GM12878 (cell line): ENCODE results near the gene DCST1.

Experiments used
- DPF2 ChIP-seq: fragments of 450-650 bp; IDR thresholded peaks from 2 replicates; pipeline ENCODE4 v1.6.1; 2017; ENCODE audit warnings: mild to moderate bottlenecking
- EGR1 ChIP-seq, 2 experiments: IDR thresholded peaks; 1 replicate in 1 of 2; 2 replicates in 1 of 2; pipeline ENCODE4 v1.6.1; 2011 to 2012; ENCODE audit warnings: low read depth in 2 of 2, low read length in 2 of 2, borderline replicate concordance in 1 of 2, mild to moderate bottlenecking in 1 of 2, moderate library complexity in 1 of 2
- FOS ChIP-seq: IDR thresholded peaks from 3 replicates; pipeline ENCODE4 v1.6.1; 2011; ENCODE audit warnings: borderline replicate concordance; ENCODE audit not compliant: insufficient read length; ENCODE audit errors: extremely low read depth
- RAD21 ChIP-seq: IDR thresholded peaks from 2 replicates; pipeline ENCODE4 v1.6.1; 2011; ENCODE audit warnings: mild to moderate bottlenecking, low read depth, low read length, moderate library complexity; ENCODE audit not compliant: insufficient read depth
- RB1 ChIP-seq: fragments of 450-650 bp; formaldehyde crosslinking; IDR thresholded peaks from 2 replicates; pipeline ENCODE4 v1.6.1; 2017; ENCODE audit warnings: mild to moderate bottlenecking, borderline replicate concordance
- USF2 ChIP-seq: IDR thresholded peaks from 2 replicates; pipeline ENCODE4 v1.6.1; 2011; ENCODE audit warnings: low read depth, low read length, improper control_type of control experiment, borderline replicate concordance
- YY1 ChIP-seq: IDR thresholded peaks from 2 replicates; pipeline ENCODE4 v1.6.1; 2011; ENCODE audit warnings: low read depth, mild to moderate bottlenecking, low read length
- TF ChIP-seq, protein P1 (sequence below): fragments of 450-650 bp; IDR thresholded peaks from 2 replicates; pipeline ENCODE4 v1.6.1; 2017; ENCODE audit warnings: mild to moderate bottlenecking
- TF ChIP-seq, protein P2 (sequence below): fragments of 450-650 bp; IDR thresholded peaks from 2 replicates; pipeline ENCODE4 v1.6.1; 2016; ENCODE audit warnings: mild to moderate bottlenecking

DNA sequence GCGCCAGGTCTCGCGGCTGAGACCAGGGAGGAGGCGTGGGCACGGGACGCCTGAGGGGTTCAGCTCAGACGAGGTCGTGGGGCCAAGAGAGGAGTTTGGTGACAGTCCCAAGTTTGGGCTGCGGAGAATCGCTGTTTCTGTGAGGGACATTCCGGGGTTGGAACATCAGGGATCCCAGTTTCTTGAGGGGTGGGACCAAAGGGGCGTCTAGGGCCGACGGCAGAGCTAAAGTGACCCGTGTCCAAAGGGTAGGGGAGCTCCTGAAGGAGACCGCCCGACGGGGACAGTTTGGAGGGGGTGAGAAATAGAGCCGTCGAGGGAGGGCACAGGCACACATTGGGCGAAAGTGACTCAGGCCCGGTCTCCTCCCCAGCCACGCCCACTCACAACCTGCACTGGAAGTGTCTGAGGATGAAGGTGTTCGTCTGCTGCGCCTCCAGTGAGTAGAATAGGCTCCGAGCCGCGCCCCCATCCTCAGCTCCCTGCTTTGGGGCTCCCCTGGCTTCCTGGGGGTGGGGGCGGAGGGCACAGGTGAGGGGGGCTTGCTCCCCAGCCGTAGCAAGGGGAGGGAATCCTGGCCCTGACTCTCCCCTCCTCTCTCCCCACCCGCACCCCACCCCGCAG, 52.0 kb downstream of the DCST1 start:
- TF ChIP-seq DPF2 (no peak; the same call in 1 of the 2 replicates), EGR1 (IDR thresholded peaks at IDR 0.05; ENCODE audit: borderline replicate concordance in 1 of 2, low read depth in 2 of 2, low read length in 2 of 2) (0 out of 3 replicates have a peak, but pooled peaks of 1 of the 2 experiments have one; percentile 10), FOS (no peak), RB1 (no peak), RAD21 (no peak), USF2 (no peak), YY1 (no peak)
- TF ChIP-seq, protein P1, sequence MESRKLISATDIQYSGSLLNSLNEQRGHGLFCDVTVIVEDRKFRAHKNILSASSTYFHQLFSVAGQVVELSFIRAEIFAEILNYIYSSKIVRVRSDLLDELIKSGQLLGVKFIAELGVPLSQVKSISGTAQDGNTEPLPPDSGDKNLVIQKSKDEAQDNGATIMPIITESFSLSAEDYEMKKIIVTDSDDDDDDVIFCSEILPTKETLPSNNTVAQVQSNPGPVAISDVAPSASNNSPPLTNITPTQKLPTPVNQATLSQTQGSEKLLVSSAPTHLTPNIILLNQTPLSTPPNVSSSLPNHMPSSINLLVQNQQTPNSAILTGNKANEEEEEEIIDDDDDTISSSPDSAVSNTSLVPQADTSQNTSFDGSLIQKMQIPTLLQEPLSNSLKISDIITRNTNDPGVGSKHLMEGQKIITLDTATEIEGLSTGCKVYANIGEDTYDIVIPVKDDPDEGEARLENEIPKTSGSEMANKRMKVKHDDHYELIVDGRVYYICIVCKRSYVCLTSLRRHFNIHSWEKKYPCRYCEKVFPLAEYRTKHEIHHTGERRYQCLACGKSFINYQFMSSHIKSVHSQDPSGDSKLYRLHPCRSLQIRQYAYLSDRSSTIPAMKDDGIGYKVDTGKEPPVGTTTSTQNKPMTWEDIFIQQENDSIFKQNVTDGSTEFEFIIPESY, result no peak
- TF ChIP-seq, protein P2, sequence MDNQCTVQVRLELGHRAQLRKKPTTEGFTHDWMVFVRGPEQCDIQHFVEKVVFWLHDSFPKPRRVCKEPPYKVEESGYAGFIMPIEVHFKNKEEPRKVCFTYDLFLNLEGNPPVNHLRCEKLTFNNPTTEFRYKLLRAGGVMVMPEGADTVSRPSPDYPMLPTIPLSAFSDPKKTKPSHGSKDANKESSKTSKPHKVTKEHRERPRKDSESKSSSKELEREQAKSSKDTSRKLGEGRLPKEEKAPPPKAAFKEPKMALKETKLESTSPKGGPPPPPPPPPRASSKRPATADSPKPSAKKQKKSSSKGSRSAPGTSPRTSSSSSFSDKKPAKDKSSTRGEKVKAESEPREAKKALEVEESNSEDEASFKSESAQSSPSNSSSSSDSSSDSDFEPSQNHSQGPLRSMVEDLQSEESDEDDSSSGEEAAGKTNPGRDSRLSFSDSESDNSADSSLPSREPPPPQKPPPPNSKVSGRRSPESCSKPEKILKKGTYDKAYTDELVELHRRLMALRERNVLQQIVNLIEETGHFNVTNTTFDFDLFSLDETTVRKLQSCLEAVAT, result no peak
